Suprapubic skin (tissue), 4 donors: ENCODE results near the gene TIMM44. TPM values are rescaled to one million over a fixed set of nuclear protein-coding genes. Genes with fewer than 3 reads are reported as not detected.
A peak's percentile ranks its signal among the peaks of the same experiment; 100 is the strongest.

Experiments
- DNase-seq, 2 donors: peaks; one replicate each; pipeline ENCODE4 v3.0.0-alpha.2; 2019; ENCODE audit warnings: low spot score in 2 of 2
- H3K27ac ChIP-seq: fragments of 200-600 bp; sonication (generic); one replicate; pipeline ENCODE4 v1.5.1; 2019
- H3K27me3 ChIP-seq: fragments of 200-600 bp; sonication (generic); one replicate; pipeline ENCODE4 v1.5.1; 2019
- H3K36me3 ChIP-seq: fragments of 200-600 bp; sonication (generic); one replicate; pipeline ENCODE4 v1.5.1; 2019
- H3K4me1 ChIP-seq: fragments of 200-600 bp; sonication (generic); one replicate; pipeline ENCODE4 v1.5.1; 2019
- H3K4me3 ChIP-seq: fragments of 200-600 bp; sonication (generic); one replicate; pipeline ENCODE4 v1.5.1; 2019; ENCODE audit warnings: mild to moderate bottlenecking
- H3K9me3 ChIP-seq: fragments of 200-600 bp; sonication (generic); one replicate; pipeline ENCODE4 v1.5.1; 2019
- CTCF ChIP-seq, 2 donors: fragments of 200-600 bp in 1 of 2; fragments of 450-650 bp in 1 of 2; sonication (generic) in 1 of 2; IDR thresholded peaks; one replicate each; pipeline ENCODE4 v1.5.1; 2016 to 2019; ENCODE audit warnings: antibody characterized with exemption in 2 of 2, mild to moderate bottlenecking in 1 of 2, moderate library complexity in 1 of 2
- EP300 ChIP-seq: sonication (generic); formaldehyde crosslinking; IDR thresholded peaks from one replicate; pipeline ENCODE4 v1.6.1; 2017; ENCODE audit warnings: antibody characterized with exemption
- POLR2A ChIP-seq, 2 donors: fragments of 450-650 bp; IDR thresholded peaks; one replicate each; pipeline ENCODE4 v1.6.1; 2017; ENCODE audit warnings: antibody characterized with exemption in 2 of 2, mild to moderate bottlenecking in 2 of 2, moderate library complexity in 2 of 2
- POLR2AphosphoS5 ChIP-seq, 3 donors: sonication (generic); formaldehyde crosslinking; IDR thresholded peaks; one replicate each; pipeline ENCODE4 v1.6.1; 2017; ENCODE audit warnings: antibody characterized with exemption in 3 of 3
- WGBS: methylation state at CpG from one replicate; pipeline ENCODE4 v1.1.5; 2018; 5-methylcytosine and 5-hydroxymethylcytosine counted together
- total RNA-seq, 4 donors: library from RNA; depleted of rRNA; stranded (reverse); fragments of >200 nt; gene quantifications; one replicate each; pipeline ENCODE4 v1.1.0, GENCODE V29; 2016

Gene TIMM44
- total RNA-seq, 4 donors from 2014 or later = 34.6 to 85.1 (median 54.5) TPM

DNA sequence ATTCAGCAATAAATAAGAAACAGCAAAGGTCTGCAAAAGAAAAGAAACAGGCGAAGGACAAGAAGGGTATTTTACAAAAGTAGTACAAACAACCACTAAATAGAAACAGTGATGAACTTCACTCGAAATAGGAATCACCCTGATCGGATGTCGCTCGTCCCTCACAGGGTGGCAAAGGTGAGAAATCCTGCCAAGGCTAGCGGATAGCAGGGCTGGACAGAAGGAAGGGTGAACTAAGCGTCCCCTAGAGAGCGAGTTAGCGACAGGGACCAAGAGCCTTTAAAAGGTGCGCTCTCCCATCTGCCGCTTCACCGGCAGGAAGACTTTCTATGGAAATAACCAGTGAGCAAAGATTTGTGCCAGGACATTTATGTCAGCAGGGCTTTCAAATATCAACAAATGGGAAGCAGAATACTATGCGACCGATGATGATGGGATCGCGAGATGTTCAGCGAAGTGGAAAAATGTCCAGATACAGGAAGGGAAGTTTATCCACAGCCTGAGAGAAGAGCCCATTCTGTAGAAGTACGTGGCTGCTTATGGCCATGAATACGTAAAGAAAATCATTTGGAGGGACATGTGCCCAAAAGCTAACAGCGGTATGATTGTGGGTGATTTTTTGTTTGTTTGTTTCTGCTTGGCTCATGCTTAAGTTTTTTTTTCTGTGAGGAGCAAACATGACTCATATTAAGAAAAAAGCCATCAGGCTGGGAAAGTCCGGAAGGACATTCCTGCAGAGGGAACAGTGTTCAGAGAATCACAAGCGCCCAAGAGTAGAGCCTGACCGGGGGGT lies 43.1 kb upstream of the TIMM44 start:
- no peaks in the 10 kb centered on the region for H3K9me3 ChIP-seq
- peaks cover 57% of the 10 kb centered on the region for H3K4me1 ChIP-seq
- DNase-seq = no peak
- H3K27me3 ChIP-seq = no peaks in the 10 kb centered on the region
- 65% methylated on average over 23 of the region's 23 CpGs for WGBS
- TF ChIP-seq POLR2A (IDR thresholded peaks at IDR 0.05) = no peak
- TF ChIP-seq EP300 = no peak
- no peak for TF ChIP-seq CTCF (IDR thresholded peaks at IDR 0.05)
- TF ChIP-seq POLR2AphosphoS5 (IDR thresholded peaks at IDR 0.05) = no peak
- no peak overlapping the region for H3K4me3 ChIP-seq
- peak overlapping the region; percentile 56 for H3K27ac ChIP-seq
- H3K36me3 ChIP-seq = peaks cover 53% of the 10 kb centered on the region

DNA sequence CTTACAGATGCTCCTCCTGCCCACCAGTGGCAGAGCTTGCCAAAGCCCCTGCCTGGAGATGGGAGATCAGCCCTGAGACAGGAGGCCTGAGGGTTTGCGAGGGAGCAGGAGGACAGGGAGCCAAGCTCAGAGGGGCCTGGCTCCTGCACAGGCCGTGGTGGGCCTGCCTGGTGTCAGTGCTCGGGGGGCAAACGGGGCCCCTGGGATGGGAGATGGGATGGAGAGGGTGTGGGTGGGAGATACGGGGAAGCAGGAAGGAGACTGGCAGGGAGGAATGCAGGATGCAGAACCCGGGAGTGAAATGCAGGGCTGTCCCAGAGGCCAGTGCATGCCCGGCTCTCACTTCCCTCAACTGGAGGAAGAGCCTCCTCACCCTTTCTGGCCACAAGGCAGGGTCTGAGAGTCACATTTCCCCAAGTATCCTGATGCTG lies 42.0 kb upstream of the TIMM44 start:
- no peak overlapping the region for H3K4me3 ChIP-seq
- H3K36me3 ChIP-seq = peaks cover 49% of the 10 kb centered on the region
- H3K27me3 ChIP-seq = no peaks in the 10 kb centered on the region
- no peak overlapping the region for H3K27ac ChIP-seq
- no peak for TF ChIP-seq EP300
- TF ChIP-seq POLR2AphosphoS5 (IDR thresholded peaks at IDR 0.05) = no peak
- TF ChIP-seq CTCF (IDR thresholded peaks at IDR 0.05) = no peak
- TF ChIP-seq POLR2A (IDR thresholded peaks at IDR 0.05) = no peak
- H3K4me1 ChIP-seq = peaks cover 57% of the 10 kb centered on the region
- 81% methylated on average over 7 of the region's 7 CpGs for WGBS
- H3K9me3 ChIP-seq = no peaks in the 10 kb centered on the region
- no peak for DNase-seq

DNA sequence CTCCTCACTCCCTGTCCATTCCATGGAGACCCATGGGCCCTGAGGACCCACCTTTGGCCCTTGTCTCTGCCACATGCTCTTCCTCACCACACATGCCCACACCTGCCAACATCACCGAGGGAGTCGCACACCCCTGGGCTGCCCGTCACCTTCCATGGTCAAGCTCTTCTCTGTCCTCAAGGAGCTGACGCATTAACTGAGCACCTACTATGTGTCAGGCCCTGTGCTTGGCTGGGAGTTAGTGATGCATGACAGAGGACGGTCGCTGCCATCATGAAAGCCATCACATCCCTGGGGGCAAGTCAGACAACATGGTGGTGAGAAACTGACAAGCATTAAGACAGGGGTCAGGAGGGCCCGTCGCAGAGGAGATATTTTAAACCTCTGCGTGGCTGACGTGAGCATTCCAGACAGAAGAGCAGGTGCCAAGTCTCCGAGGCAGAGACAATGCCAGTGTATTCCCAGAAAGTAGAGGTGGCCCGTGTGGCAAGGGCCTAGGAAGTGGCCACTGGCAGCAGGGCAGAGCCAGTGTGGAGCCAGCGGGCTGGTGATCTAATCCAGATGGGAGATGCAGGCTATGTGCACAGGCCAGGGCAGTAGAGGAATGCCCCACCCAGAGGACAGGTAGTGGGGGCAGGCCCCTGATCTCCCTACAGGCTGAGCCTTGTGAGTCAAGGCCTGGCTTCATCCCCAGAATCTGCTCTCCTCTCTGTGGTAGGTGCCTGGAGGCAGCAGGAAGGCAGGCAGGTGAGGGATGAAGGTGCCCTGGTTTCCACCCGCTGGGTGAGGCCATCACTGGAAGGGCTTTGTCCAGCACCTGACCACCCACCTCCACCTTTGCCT lies 40.8 kb upstream of the TIMM44 start:
- no peak for TF ChIP-seq POLR2AphosphoS5 (IDR thresholded peaks at IDR 0.05)
- no peak for TF ChIP-seq CTCF (IDR thresholded peaks at IDR 0.05)
- no peak for TF ChIP-seq POLR2A (IDR thresholded peaks at IDR 0.05)
- DNase-seq = no peak
- Histone ChIP-seq H3K4me3 (no peak overlapping the region), H3K36me3 (peaks cover 49% of the 10 kb centered on the region), H3K4me1 (peaks cover 54% of the 10 kb centered on the region), H3K27ac (no peak overlapping the region), H3K27me3 (no peaks in the 10 kb centered on the region), H3K9me3 (no peaks in the 10 kb centered on the region)
- WGBS = 67% methylated on average over 14 of the region's 14 CpGs

GRCh38 chr19:7983286-7983950 lies 40.0 kb upstream of the TIMM44 start:
- TF ChIP-seq EP300 = no peak
- TF ChIP-seq CTCF (IDR thresholded peaks at IDR 0.05) = no peak
- no peak for TF ChIP-seq POLR2A (IDR thresholded peaks at IDR 0.05)
- no peak for TF ChIP-seq POLR2AphosphoS5 (IDR thresholded peaks at IDR 0.05)
- no peak overlapping the region for H3K4me3 ChIP-seq
- no peaks in the 10 kb centered on the region for H3K27me3 ChIP-seq
- no peak overlapping the region for H3K27ac ChIP-seq
- H3K36me3 ChIP-seq = peaks cover 49% of the 10 kb centered on the region
- H3K4me1 ChIP-seq = peaks cover 56% of the 10 kb centered on the region
- WGBS = 90% methylated on average over 12 of the region's 18 CpGs
- no peaks in the 10 kb centered on the region for H3K9me3 ChIP-seq
- no peak for DNase-seq
